ENCODE measurements around the gene BRMS1. TPM values are rescaled to one million over a fixed set of nuclear protein-coding genes. Genes with fewer than 3 reads are reported as not detected.

The BRMS1 gene
- total and polyA plus RNA-seq, 8 donors: 19.5 to 34.3 (median 25.6) TPM

DNA sequence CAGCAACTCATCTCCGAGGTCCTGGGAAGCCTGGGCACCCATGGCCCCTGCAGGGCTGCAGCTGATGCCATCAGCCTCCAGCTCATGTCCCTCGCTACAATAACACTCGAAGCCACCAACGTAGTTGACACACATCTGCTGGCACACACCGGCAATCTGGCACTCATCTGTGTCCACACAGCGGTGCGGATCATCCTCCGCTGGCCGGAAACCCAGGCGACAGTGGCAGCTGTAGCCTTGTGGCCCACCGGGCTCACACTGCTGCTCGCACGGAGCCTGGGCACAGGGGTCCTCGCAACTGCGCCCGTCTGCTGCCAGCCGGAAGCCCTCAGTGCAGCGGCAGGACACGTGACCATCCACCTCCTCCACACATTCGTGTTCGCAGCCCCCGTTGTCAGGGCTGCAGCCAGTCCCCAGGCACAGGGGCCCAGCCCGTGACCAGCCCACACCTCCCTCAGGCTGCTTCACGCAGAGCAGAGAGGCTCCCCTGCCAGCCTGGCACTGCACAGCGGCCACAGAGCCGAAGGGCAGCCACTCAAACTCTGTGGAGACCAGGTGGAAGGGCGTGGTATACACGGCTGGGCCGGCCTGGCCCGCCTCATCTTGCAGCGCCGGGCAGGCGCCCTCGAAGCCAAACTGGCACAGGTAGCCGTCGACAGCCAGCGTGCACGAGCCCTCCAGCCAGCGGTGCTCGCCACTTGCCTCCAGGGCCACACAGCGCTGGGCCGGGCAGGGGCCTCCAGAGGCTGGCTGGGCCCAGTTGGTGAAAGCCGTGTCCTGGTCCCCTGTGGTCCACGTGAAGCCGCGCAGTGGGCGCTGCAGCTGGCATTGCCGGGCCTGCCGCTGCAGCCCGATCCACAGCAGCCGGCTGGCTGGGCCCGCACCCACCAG is 28.7 kb downstream of the BRMS1 start:
- Histone ChIP-seq H3K9me3 (no peaks in the 10 kb centered on the region), H3K36me3 (no peaks in the 10 kb centered on the region), H3K4me1 (peaks cover 14 to 53% of the 10 kb centered on the region in 2 donors), H3K4me3 (peak overlapping the region; percentile 44 to 62), H3K27me3 (peaks cover 0 to 21% of the 10 kb centered on the region in 2 donors), H3K27ac (peak overlapping the region; percentile 41 to 44)
- TF ChIP-seq, protein P1, sequence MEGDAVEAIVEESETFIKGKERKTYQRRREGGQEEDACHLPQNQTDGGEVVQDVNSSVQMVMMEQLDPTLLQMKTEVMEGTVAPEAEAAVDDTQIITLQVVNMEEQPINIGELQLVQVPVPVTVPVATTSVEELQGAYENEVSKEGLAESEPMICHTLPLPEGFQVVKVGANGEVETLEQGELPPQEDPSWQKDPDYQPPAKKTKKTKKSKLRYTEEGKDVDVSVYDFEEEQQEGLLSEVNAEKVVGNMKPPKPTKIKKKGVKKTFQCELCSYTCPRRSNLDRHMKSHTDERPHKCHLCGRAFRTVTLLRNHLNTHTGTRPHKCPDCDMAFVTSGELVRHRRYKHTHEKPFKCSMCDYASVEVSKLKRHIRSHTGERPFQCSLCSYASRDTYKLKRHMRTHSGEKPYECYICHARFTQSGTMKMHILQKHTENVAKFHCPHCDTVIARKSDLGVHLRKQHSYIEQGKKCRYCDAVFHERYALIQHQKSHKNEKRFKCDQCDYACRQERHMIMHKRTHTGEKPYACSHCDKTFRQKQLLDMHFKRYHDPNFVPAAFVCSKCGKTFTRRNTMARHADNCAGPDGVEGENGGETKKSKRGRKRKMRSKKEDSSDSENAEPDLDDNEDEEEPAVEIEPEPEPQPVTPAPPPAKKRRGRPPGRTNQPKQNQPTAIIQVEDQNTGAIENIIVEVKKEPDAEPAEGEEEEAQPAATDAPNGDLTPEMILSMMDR (IDR thresholded peaks at IDR 0.05): no peak
- ATAC-seq (no peak), DNase-seq (peak in 1 of 4 donors; percentile 78)
- intact Hi-C loops (cut with DNase I): loop anchor here in 1 of 2 donors (10.0 kb wide), 1 partner anchor 69 kb away; no protein-coding TSS in a partner anchor

DNA sequence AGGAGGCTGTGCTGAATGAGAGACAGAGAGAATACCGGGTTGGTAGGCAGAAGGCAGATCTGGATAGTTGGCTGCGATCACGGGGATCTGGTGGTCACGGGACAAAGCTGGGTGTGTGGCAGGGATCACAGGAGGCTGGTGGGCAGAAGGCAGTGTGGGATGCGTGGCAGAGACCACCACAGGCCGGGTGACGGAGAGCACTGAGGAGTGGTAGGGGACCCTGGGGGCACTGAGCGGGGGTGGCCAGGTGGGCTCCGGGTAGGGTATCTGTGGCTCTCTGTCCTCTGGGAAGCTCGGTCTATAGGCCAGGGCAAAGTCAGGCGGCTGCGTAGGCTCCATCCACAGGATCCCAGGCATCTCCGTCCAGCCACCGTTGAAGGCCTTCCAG is 29.4 kb downstream of the BRMS1 start:
- peak in 1 of 4 donors; percentile 42 for DNase-seq

GRCh38 chr11:66314561-66315497 is 30.1 kb downstream of the BRMS1 start:
- TF ChIP-seq, protein P1 (IDR thresholded peaks at IDR 0.05): no peak
- peak overlapping the region in 1 of 2 donors; percentile 86 for H3K27ac ChIP-seq
- DNase-seq (peak in 1 of 4 donors; percentile 63), ATAC-seq (no peak)
- peaks cover 14 to 53% of the 10 kb centered on the region in 2 donors for H3K4me1 ChIP-seq
- no peaks in the 10 kb centered on the region for H3K36me3 ChIP-seq
- H3K27me3 ChIP-seq: peaks cover 0 to 21% of the 10 kb centered on the region in 2 donors
- H3K9me3 ChIP-seq: no peaks in the 10 kb centered on the region
- intact Hi-C loops (cut with DNase I): loop anchor here in 1 of 2 donors (10.0 kb wide), 1 partner anchor 70 kb away; no protein-coding TSS in a partner anchor
- H3K4me3 ChIP-seq: peak overlapping the region; percentile 44 to 62

More for the DNA sequence above, 29.4 kb downstream of the BRMS1 start:
- peak overlapping the region; percentile 44 to 62 for H3K4me3 ChIP-seq
- ATAC-seq: no peak
- H3K9me3 ChIP-seq: no peaks in the 10 kb centered on the region
- H3K27me3 ChIP-seq: peaks cover 0 to 21% of the 10 kb centered on the region in 2 donors
- no peaks in the 10 kb centered on the region for H3K36me3 ChIP-seq
- H3K4me1 ChIP-seq: peaks cover 14 to 53% of the 10 kb centered on the region in 2 donors
- peak overlapping the region in 1 of 2 donors; percentile 44 for H3K27ac ChIP-seq
- TF ChIP-seq, protein P1 (IDR thresholded peaks at IDR 0.05): no peak
- intact Hi-C loops (cut with DNase I): loop anchor here in 1 of 2 donors (10.0 kb wide), 1 partner anchor 69 kb away; no protein-coding TSS in a partner anchor

DNA sequence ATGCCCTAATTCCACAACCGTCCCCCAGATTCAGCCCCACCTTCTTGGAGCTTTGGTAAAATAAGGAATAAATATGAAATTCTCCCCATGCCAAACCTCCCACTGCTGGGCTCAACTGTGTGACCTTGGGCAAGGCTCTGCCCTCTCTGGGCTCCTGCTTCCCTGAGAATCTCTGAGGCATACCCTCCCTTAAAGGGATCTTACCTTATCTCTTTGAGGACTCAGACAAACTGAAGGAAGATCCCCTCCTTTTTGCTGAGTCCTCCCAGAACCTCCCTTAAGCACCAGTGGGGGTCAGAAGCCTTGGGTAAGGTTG is 30.8 kb downstream of the BRMS1 start:
- peaks cover 14 to 52% of the 10 kb centered on the region in 2 donors for H3K4me1 ChIP-seq
- no peak for ATAC-seq
- intact Hi-C loops (cut with DNase I): loop anchor here in 1 of 2 donors (10.0 kb wide), 1 partner anchor 71 kb away; no protein-coding TSS in a partner anchor

More for the DNA sequence above, 30.8 kb downstream of the BRMS1 start:
- peak overlapping the region; percentile 44 to 62 for H3K4me3 ChIP-seq
- peaks cover 0 to 21% of the 10 kb centered on the region in 2 donors for H3K27me3 ChIP-seq
- DNase-seq: no peak
- H3K27ac ChIP-seq: peak overlapping the region in 1 of 2 donors; percentile 86
- no peaks in the 10 kb centered on the region for H3K9me3 ChIP-seq
- TF ChIP-seq, protein P1 (IDR thresholded peaks at IDR 0.05): no peak
- H3K36me3 ChIP-seq: no peaks in the 10 kb centered on the region
